ENCODE data around the gene PAPOLB. TPM values are rescaled to one million over a fixed set of nuclear protein-coding genes. Genes with fewer than 3 reads are reported as not detected.

Gene PAPOLB
- total and polyA plus RNA-seq, 2 donors (not counting 3 experiments of a cell fraction or from before 2014, with no cell fraction given), result 0.07 TPM; not detected in 1

GRCh38 chr7:4820967-4821471, 40.8 kb downstream of the PAPOLB start:
- H3K9me3 ChIP-seq (replicated peaks; ENCODE audit: control insufficient read depth, insufficient read depth, low read length), result no peaks in the 10 kb centered on the region
- H4K20me1 ChIP-seq (replicated peaks; ENCODE audit: control insufficient read depth, extremely low read depth, insufficient read depth, low read length), result no peaks in the 10 kb centered on the region
- no peaks in the 10 kb centered on the region for H3K79me2 ChIP-seq (ENCODE audit: control insufficient read depth, insufficient read depth, low read length)
- no peak overlapping the region for H2AFZ ChIP-seq (ENCODE audit: low read depth, low read length)
- TF ChIP-seq CTCF (IDR thresholded peaks at IDR 0.05; ENCODE audit: extremely low read depth in 1 of 2, insufficient read depth in 1 of 2, low read depth in 1 of 2, low read length in 2 of 2) (no peak), POLR2AphosphoS5 (IDR thresholded peaks at IDR 0.05; ENCODE audit: insufficient read depth, low read depth, low read length) (no peak)
- dilution Hi-C loops (cut with MboI; ENCODE audit: extremely low pct_ligation_motif_present, low sequenced_read_pairs), result no loop called here
- no peak for DNase-seq (ENCODE audit: low read depth, low spot score)
- H3K27ac ChIP-seq (ENCODE audit: insufficient read depth, low read depth, low read length), result no peak overlapping the region
- H3K27me3 ChIP-seq (ENCODE audit: control insufficient read depth in 2 of 2, insufficient read depth in 2 of 2, low read length in 2 of 2), result no peaks in the 10 kb centered on the region
- no peak overlapping the region for H3K4me3 ChIP-seq (replicated peaks in 1 of 3; ENCODE audit: insufficient read depth in 1 of 3, low read depth in 1 of 3, low read length in 3 of 3)
- ChIA-PET CTCF (no interaction called here), POLR2A (no interaction called here)
- BruUV-seq (replicated peaks), result no TSS peak
- H3K4me1 ChIP-seq (ENCODE audit: control insufficient read depth, extremely low read depth, insufficient read depth, low read length), result no peaks in the 10 kb centered on the region
- no peaks in the 10 kb centered on the region for H3K9me1 ChIP-seq (replicated peaks; ENCODE audit: control insufficient read depth, extremely low read depth, insufficient read depth, low read length)
- H3K4me2 ChIP-seq (ENCODE audit: insufficient read depth, low read length), result no peak overlapping the region
- intact Hi-C loops (cut with micrococcal nuclease), result no loop called here
- FAIRE-seq, result no peak
- H3K9ac ChIP-seq (replicated peaks; ENCODE audit: extremely low read depth, insufficient read depth, low read length), result no peak overlapping the region
- no peaks in the 10 kb centered on the region for H3K36me3 ChIP-seq (ENCODE audit: control insufficient read depth in 2 of 2, extremely low read depth in 1 of 2, insufficient read depth in 2 of 2, low read length in 2 of 2)

GRCh38 chr7:4820405-4820966, 41.3 kb downstream of the PAPOLB start:
- H3K4me3 ChIP-seq (replicated peaks in 1 of 3; ENCODE audit: insufficient read depth in 1 of 3, low read depth in 1 of 3, low read length in 3 of 3), result no peak overlapping the region
- TF ChIP-seq POLR2A (IDR thresholded peaks at IDR 0.05; ENCODE audit: low read depth, low read length) (no peak), JUN (IDR thresholded peaks at IDR 0.05; ENCODE audit: borderline replicate concordance, insufficient read depth, insufficient read length, low read depth) (no peak), POLR2AphosphoS5 (IDR thresholded peaks at IDR 0.05; ENCODE audit: insufficient read depth, low read depth, low read length) (no peak), MYC (IDR thresholded peaks at IDR 0.05; ENCODE audit: low read depth, low read length) (no peak), EZH2 (IDR thresholded peaks at IDR 0.05; ENCODE audit: borderline replicate concordance, low read depth, low read length, severe bottlenecking) (no peak)
- TF ChIP-seq, protein P1, sequence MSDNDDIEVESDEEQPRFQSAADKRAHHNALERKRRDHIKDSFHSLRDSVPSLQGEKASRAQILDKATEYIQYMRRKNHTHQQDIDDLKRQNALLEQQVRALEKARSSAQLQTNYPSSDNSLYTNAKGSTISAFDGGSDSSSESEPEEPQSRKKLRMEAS (IDR thresholded peaks at IDR 0.05; ENCODE audit: insufficient read depth, insufficient read length), result no peak
- ChIA-PET CTCF (no interaction called here), POLR2A (no interaction called here)
- H3K79me2 ChIP-seq (ENCODE audit: control insufficient read depth, insufficient read depth, low read length), result no peaks in the 10 kb centered on the region
- BruUV-seq (replicated peaks), result no TSS peak
- dilution Hi-C loops (cut with MboI; ENCODE audit: extremely low pct_ligation_motif_present, low sequenced_read_pairs) (no loop called here), intact Hi-C loops (cut with micrococcal nuclease) (no loop called here)
- no peak overlapping the region for H3K4me2 ChIP-seq (ENCODE audit: insufficient read depth, low read length)
- FAIRE-seq (no peak), DNase-seq (ENCODE audit: low read depth, low spot score) (no peak)
- H3K9me1 ChIP-seq (replicated peaks; ENCODE audit: control insufficient read depth, extremely low read depth, insufficient read depth, low read length), result no peaks in the 10 kb centered on the region
- no peaks in the 10 kb centered on the region for H3K9me3 ChIP-seq (replicated peaks; ENCODE audit: control insufficient read depth, insufficient read depth, low read length)
- H3K4me1 ChIP-seq (ENCODE audit: control insufficient read depth, extremely low read depth, insufficient read depth, low read length), result no peaks in the 10 kb centered on the region
- H3K9ac ChIP-seq (replicated peaks; ENCODE audit: extremely low read depth, insufficient read depth, low read length), result no peak overlapping the region
- H2AFZ ChIP-seq (ENCODE audit: low read depth, low read length), result no peak overlapping the region
- H3K27ac ChIP-seq (ENCODE audit: insufficient read depth, low read depth, low read length), result no peak overlapping the region
- no peaks in the 10 kb centered on the region for H3K36me3 ChIP-seq (ENCODE audit: control insufficient read depth in 2 of 2, extremely low read depth in 1 of 2, insufficient read depth in 2 of 2, low read length in 2 of 2)
- H4K20me1 ChIP-seq (replicated peaks; ENCODE audit: control insufficient read depth, extremely low read depth, insufficient read depth, low read length), result no peaks in the 10 kb centered on the region
- H3K27me3 ChIP-seq (ENCODE audit: control insufficient read depth in 2 of 2, insufficient read depth in 2 of 2, low read length in 2 of 2), result no peaks in the 10 kb centered on the region
